CD4-positive, alpha-beta T cell treated with Interleukin-1 beta for 1 hour (primary cell): ENCODE data around the gene GSTM2.
"Not testable (repeated sequence)": the region's sequence is repeated elsewhere in the genome, so short reads cannot be mapped to it uniquely, and the experiment has no call there.

Experiments
- DNase-seq, 2 donors: peaks; one replicate each; pipeline ENCODE4 v3.0.0-alpha.2; 2020 to 2022

GSTM2 gene

DNA sequence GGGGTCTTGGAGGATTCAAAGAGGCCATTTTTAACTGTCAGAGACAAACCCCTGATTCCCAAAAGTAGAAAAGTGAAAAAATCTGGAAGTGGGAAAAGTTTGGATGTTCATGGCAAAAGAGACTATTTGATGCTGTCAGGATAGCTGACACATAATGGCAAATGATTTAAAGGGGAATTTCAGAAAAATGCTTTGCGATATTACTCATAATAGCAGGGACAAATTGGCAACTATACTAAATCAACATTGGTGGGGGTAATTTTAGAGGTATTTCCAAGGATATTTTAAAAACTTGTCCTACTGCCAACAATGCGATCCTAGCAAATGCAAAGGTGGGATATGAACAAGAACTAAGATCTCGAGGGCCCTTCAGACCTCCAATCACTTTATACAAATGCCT, 17.2 kb upstream of the GSTM2 start:
- no peak for DNase-seq

DNA sequence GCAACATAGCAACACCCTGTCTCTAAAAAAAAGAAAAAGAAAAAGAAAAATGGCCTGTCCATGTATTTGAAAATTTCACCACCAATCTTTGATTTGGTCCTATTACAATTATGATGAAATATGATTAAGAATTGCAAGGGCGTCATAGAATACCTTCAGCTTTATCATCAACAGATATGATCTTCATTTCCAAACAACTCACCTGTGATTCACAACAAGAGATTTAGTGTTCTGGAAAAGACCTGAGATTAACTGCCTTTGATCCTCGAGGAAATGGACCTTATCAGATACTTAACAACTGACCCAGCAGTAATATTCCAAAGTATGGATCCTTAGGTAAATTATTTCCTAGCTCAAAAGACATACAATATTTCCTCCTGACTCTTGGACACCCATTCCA, 15.5 kb upstream of the GSTM2 start:
- no peak for DNase-seq

GRCh38 chr1:109653306-109653705, 14.6 kb upstream of the GSTM2 start:
- no peak for DNase-seq

GRCh38 chr1:109654519-109654918, 13.3 kb upstream of the GSTM2 start:
- DNase-seq, result no peak

GRCh38 chr1:109655615-109656519, 12.0 kb upstream of the GSTM2 start, which contains the start of gene GSTM4:
Gene GSTM4 (plus strand): TSS chr1:109656099. CDS start chr1:109656390, 291 bp downstream.
- peak; percentile 62 to 72 for DNase-seq

DNA sequence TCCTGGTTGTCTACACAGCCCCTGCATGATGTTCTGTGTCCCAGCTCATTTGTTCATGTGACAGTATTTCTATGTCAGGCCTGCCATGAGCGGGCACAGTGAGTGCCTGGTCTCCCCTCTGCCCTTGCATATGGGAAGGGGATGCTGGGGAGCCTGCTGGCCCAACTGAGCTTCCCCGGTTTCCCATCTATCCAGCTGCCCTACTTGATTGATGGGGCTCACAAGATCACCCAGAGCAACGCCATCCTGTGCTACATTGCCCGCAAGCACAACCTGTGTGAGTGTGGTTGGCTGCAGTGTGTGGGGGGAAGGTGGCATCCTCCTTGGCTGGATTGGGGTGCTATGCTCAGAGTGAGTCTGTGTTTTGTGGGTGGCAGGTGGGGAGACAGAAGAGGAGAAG, 10.5 kb upstream of the GSTM2 start:
- DNase-seq, result no peak

- DNase-seq, result no peak
These were observed 9.9 kb upstream of the GSTM2 start for GRCh38 chr1:109657970-109658369.

DNA sequence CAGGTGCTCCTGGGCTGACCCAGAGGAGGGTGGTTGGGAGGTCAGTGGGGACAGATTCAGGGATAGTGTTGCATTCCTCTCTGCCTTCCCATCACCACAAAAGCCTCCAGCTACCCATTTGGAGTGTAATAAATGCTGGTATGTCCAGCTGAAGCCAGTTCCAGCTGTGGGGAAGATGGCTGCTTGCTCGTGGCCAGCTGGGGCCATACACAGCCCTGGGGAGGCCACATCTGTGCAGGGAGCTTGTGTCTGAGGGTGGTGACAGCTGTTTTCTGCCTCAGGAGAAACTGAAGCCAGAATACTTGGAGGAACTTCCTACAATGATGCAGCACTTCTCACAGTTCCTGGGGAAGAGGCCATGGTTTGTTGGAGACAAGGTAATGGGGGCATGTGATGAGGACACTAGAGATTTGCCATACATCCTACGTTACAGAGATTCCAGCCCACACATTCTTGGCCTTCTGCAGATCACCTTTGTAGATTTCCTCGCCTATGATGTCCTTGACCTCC, 9.3 kb upstream of the GSTM2 start:
- DNase-seq, result no peak

DNA sequence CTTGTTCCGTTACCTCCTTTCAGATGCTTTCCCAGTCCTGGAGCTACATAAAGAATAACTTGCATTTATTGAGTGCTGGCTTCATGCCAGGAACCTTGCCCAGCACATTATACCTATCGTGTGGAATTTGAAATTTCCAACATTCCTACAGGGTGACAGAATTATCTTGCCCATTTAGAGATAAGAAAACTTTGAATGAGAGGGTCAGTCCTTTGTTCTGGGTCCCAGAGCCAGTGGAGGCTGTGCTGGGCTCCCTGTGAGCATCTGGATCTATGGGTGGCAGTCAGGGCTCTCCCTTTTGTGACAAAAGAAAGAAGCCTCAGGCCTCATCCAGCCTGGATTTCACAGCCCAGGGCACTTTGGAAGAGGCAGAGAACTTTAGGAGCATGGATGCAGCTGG, 8.7 kb upstream of the GSTM2 start:
- no peak for DNase-seq

DNA sequence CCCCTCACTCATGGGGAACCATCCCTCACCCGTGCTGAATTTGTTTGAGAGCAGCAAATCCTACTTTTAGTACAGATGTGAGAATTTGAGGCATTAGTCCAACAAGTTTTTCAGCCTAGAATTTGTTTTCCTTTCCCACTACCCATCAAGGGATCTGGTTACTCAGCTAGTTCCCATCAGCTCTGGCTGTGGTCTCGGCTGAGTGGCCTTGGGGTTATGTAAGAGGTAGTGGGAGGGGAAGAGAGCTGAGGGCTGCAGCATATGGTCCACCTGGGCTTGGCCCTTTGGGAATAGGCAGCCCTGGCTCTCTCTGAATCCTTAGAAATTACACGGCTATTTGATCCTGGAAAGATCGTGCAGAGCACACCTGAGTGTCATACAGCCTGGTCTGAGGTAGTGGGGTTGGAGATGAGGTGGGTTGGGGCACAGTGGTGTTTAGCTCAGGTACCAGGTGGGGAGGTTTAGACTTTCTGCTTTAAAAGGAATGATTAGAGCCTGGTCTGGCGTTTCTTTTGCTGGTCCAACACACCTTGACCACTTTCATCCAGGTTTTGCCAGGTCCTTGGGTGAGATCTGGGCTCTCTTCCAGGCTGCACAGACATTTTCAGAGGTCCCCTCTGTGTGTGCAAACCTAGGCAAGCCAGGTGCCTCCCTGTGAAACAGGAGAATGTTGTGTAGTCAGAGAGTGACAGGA, 7.7 kb upstream of the GSTM2 start:
- DNase-seq, result no peak

- not testable (repeated sequence) for DNase-seq
These were observed 7.2 kb upstream of the GSTM2 start for GRCh38 chr1:109660691-109661026.

DNA sequence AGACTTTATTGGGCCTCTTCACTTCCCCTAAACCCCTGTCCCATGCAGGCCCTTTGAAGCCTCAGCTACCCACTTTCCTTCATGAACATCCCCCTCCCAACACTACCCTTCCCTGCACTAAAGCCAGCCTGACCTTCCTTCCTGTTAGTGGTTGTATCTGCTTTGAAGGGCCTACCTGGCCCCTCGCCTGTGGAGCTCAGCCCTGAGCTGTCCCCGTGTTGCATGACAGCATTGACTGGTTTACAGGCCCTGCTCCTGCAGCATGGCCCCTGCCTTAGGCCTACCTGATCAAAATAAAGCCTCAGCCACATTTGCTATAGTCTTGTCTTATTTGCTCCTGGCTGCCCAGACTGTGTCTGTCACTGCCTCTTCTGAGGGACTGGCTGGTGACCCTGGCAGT, 6.5 kb upstream of the GSTM2 start:
- no peak for DNase-seq

- no peak for DNase-seq
These were observed 3.2 kb upstream of the GSTM2 start for GRCh38 chr1:109664671-109665070.

DNA sequence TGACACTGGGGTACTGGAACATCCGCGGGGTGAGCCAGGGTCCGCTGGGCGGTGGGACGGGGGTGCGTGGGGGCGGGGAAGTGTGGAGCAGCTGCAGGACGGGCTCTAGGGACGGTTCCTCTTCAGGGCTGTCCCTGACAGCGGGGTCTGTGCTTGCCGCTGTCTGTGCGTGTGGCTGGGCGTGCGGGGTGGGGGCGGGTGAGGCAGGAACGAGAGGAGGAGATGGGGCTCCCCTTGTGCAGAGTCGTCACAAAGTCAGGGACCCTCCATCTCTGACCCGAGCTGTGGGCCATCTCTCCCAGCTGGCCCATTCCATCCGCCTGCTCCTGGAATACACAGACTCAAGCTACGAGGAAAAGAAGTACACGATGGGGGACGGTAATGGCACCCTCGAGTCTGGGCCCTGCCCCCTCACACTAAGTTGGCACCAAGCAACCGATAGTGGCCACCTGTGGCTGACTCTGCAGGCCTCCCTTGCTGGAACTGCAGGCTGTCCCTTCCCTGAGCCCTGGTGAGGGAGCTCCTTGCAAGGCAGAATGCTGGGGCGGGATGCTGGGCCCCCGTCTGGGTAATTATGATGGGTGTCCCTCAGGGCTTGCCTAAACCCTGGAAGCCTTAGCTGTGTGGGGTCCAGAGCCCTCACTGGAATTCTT, 392 bp downstream of the GSTM2 start:
- no peak for DNase-seq

DNA sequence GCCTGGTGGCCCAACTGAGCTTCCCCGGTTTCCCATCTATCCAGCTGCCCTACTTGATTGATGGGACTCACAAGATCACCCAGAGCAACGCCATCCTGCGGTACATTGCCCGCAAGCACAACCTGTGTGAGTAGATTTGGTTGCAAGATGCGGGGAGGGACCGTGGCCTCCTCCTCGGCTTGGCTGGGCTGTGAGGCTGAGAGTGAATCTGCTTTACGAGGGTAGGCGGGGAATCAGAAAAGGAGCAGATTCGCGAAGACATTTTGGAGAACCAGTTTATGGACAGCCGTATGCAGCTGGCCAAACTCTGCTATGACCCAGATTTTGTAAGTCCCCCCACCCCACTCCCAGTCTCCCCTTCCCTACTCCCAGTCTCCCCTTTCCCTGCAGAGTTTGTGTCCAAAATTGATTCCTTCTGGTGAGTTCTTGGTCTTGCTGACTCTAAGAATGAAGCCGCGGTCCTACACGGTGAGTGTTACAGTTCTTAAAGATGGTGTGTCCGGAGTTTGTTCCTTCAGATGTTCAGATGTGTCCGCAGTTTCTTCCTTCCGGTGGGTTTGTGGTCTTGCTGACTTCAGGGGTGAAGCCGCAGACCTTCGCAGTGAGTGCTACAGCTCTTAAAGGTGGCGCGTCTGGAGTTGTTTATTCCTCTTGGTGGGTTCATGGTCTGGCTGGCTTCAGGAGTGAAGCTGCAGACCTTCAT, 1.5 kb downstream of the GSTM2 start:
- no peak for DNase-seq

DNA sequence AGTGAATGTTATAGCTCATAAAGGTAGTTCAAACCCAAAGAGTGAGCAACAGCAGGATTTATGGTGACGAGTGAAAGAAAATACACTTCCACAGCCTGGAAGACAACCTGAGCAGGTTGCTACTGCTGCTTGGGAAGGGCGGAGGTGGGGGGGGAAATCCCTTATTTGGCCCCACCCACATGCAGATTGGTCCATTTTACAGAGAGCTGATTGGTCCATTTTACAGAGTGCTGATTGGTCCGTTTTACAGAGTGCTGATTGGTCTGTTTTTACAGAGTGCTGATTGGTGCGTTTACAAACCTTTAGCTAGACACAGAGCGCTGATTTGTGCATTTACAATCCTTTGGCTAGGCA, 2.1 kb downstream of the GSTM2 start:
- not testable (repeated sequence) for DNase-seq

- DNase-seq, result no peak
These were observed 3.2 kb downstream of the GSTM2 start for GRCh38 chr1:109671067-109671466.

GRCh38 chr1:109673861-109674260, 6.0 kb downstream of the GSTM2 start:
- not testable (repeated sequence) for DNase-seq

GRCh38 chr1:109676683-109677381, 9.0 kb downstream of the GSTM2 start:
- not testable (repeated sequence) for DNase-seq

DNA sequence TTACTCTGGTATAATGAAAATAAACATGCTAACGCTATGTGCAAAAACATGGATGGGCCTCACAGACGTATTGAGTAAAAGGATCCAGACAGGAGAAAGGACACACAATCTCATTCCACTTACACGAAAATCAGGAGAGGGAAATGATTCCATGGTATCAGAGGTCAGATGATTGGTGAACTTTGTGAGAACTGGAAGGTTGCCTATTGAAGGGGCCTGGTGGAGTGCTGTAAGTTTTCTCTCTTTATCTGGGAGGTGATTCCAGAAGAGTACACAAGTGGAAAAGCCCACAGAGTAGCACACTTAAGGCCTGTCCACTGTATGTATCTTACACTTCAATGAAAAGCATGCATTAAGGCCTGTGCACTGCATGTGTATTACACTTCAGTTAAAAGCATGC, 9.6 kb downstream of the GSTM2 start:
- DNase-seq, result no peak

- not testable (repeated sequence) for DNase-seq
These were observed 10.8 kb downstream of the GSTM2 start for GRCh38 chr1:109678637-109679036.

- not testable (repeated sequence) for DNase-seq
These were observed 16.9 kb downstream of the GSTM2 start for GRCh38 chr1:109684777-109685176.
